ENCODE measurements around the gene FTCDNL1.

DNA sequence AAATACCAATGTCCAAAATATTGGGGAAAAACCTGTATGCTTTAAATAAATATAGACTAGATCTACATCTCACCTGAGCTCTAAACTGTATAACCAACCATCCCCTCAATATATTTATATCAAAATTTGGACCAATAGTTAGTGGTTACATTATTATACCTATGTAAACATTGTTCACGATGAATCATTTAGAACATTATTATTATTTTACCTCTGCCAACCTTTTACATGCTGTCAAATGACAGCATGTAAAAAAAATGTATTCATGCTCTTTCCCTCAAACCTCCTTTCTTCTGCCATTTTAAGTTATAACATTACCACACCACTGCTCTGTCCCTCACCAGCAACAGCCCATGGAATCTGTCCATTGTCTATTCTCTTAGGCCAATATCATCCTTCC is 9.6 kb downstream of the FTCDNL1 start:
- TF ChIP-seq, protein P1, sequence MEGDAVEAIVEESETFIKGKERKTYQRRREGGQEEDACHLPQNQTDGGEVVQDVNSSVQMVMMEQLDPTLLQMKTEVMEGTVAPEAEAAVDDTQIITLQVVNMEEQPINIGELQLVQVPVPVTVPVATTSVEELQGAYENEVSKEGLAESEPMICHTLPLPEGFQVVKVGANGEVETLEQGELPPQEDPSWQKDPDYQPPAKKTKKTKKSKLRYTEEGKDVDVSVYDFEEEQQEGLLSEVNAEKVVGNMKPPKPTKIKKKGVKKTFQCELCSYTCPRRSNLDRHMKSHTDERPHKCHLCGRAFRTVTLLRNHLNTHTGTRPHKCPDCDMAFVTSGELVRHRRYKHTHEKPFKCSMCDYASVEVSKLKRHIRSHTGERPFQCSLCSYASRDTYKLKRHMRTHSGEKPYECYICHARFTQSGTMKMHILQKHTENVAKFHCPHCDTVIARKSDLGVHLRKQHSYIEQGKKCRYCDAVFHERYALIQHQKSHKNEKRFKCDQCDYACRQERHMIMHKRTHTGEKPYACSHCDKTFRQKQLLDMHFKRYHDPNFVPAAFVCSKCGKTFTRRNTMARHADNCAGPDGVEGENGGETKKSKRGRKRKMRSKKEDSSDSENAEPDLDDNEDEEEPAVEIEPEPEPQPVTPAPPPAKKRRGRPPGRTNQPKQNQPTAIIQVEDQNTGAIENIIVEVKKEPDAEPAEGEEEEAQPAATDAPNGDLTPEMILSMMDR (IDR thresholded peaks at IDR 0.05), result no peak
- TF ChIP-seq POLR2A (IDR thresholded peaks at IDR 0.05), result no peak
